GM23338 (cell line): ENCODE data around the gene VEGFD.

Experiments
- CREB1 ChIP-seq: fragments of 250-450 bp; sonication (Bioruptor Pico); IDR thresholded peaks from 2 replicates; pipeline ENCODE4 v1.5.0; 2020; ENCODE audit warnings: low read depth, mild to moderate bottlenecking, moderate library complexity
- CTCF ChIP-seq, 2 experiments: fragments of 200-600 bp in 1 of 2; sonication (generic) in 1 of 2; conservative IDR thresholded peaks; 2 replicates each; pipeline versions ENCODE4 v1.5.1 to v1.6.1; 2016 to 2017; ENCODE audit warnings: antibody characterized with exemption in 2 of 2, low read depth in 2 of 2, mild to moderate bottlenecking in 2 of 2, moderate library complexity in 1 of 2
- EZH2 ChIP-seq: fragments of 200-600 bp; sonication (generic); IDR thresholded peaks from one replicate; pipeline ENCODE4 v1.8.0; 2017; ENCODE audit warnings: antibody characterized with exemption, mild to moderate bottlenecking, low read depth; ENCODE audit not compliant: unreplicated experiment
- EZH2phosphoT487 ChIP-seq: fragments of 200-600 bp; sonication (generic); IDR thresholded peaks from one replicate; pipeline ENCODE4 v1.8.1; 2018; ENCODE audit warnings: antibody characterized with exemption; ENCODE audit not compliant: unreplicated experiment
- POLR2AphosphoS5 ChIP-seq: IDR thresholded peaks from 2 replicates; pipeline ENCODE4 v1.6.1; 2016; ENCODE audit warnings: antibody characterized with exemption, low read depth

- TF ChIP-seq EZH2phosphoT487 (no peak), CTCF (conservative IDR thresholded peaks at IDR 0.05; ENCODE audit: low read depth in 2 of 2) (no peak), POLR2AphosphoS5 (no peak), EZH2 (no peak), CREB1 (CRISPR knock-in tag) (peak; percentile 24; the same call in 1 of the 2 replicates)
Measured at GRCh38 chrX:15336023-15336413, 48.2 kb downstream of the VEGFD start.
